ENCODE data around the gene ID2. TPM values are rescaled to one million over a fixed set of nuclear protein-coding genes. Genes with fewer than 3 reads are reported as not detected.

ID2 gene
- total and polyA plus RNA-seq, 10 of the 15 experiments (the other 5 are each of a cell fraction or from before 2014, with no cell fraction given) = 39.0 to 613 (median 73.6) TPM

- TF ChIP-seq CEBPZ (IDR thresholded peaks at IDR 0.05; ENCODE audit: low read depth, low read length) = no peak; the same call in 1 of the 2 replicates
- TF ChIP-seq POLR2AphosphoS5 (IDR thresholded peaks at IDR 0.05; ENCODE audit: low read length) = peak; percentile 100
- TF ChIP-seq TCF7 (IDR thresholded peaks at IDR 0.05; ENCODE audit: borderline replicate concordance) = no peak
- TF ChIP-seq SMC3 (IDR thresholded peaks at IDR 0.05; ENCODE audit: borderline replicate concordance, low read length) = no peak
- TF ChIP-seq PRDM15 (CRISPR knock-in tag; IDR thresholded peaks at IDR 0.05) = no peak
- TF ChIP-seq NRF1 (conservative IDR thresholded peaks at IDR 0.05; ENCODE audit: low read depth, low read length) = no peak
- peak; percentile 54; the same call in 1 of the 2 replicates for TF ChIP-seq PAX5 (IDR thresholded peaks at IDR 0.05; ENCODE audit: borderline replicate concordance, low read depth, low read length)
- no peak for TF ChIP-seq BRCA1 (IDR thresholded peaks at IDR 0.05; ENCODE audit: low read depth, low read length)
- TF ChIP-seq CBFB (IDR thresholded peaks at IDR 0.05; ENCODE audit: low read depth) = peak; percentile 94
- TF ChIP-seq KAT2A (conservative IDR thresholded peaks at IDR 0.05; ENCODE audit: control insufficient read depth, low read depth, low read length) = peak; percentile 34; the same call in 1 of the 2 replicates
- no peak for TF ChIP-seq KDM1A (IDR thresholded peaks at IDR 0.05; ENCODE audit: borderline replicate concordance)
- TF ChIP-seq IRF4 (IDR thresholded peaks at IDR 0.05; ENCODE audit: low read depth, low read length) = 0 out of 2 replicates have a peak, but pooled peaks have one; percentile 10
- TF ChIP-seq, protein P1, sequence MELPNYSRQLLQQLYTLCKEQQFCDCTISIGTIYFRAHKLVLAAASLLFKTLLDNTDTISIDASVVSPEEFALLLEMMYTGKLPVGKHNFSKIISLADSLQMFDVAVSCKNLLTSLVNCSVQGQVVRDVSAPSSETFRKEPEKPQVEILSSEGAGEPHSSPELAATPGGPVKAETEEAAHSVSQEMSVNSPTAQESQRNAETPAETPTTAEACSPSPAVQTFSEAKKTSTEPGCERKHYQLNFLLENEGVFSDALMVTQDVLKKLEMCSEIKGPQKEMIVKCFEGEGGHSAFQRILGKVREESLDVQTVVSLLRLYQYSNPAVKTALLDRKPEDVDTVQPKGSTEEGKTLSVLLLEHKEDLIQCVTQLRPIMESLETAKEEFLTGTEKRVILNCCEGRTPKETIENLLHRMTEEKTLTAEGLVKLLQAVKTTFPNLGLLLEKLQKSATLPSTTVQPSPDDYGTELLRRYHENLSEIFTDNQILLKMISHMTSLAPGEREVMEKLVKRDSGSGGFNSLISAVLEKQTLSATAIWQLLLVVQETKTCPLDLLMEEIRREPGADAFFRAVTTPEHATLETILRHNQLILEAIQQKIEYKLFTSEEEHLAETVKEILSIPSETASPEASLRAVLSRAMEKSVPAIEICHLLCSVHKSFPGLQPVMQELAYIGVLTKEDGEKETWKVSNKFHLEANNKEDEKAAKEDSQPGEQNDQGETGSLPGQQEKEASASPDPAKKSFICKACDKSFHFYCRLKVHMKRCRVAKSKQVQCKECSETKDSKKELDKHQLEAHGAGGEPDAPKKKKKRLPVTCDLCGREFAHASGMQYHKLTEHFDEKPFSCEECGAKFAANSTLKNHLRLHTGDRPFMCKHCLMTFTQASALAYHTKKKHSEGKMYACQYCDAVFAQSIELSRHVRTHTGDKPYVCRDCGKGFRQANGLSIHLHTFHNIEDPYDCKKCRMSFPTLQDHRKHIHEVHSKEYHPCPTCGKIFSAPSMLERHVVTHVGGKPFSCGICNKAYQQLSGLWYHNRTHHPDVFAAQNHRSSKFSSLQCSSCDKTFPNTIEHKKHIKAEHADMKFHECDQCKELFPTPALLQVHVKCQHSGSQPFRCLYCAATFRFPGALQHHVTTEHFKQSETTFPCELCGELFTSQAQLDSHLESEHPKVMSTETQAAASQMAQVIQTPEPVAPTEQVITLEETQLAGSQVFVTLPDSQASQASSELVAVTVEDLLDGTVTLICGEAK (IDR thresholded peaks at IDR 0.05; ENCODE audit: borderline replicate concordance) = no peak
- no peak for TF ChIP-seq HDAC2 (IDR thresholded peaks at IDR 0.05)
- TF ChIP-seq MTA3 (IDR thresholded peaks at IDR 0.05; ENCODE audit: borderline replicate concordance, low read length) = no peak
These were observed at the start of gene ID2 (continued) for GRCh38 chr2:8681786-8682692.

Measured in GM12878 (cell line).